T-cell (primary cell): ENCODE results near the gene ZCCHC3. TPM values are rescaled to one million over a fixed set of nuclear protein-coding genes. Genes with fewer than 3 reads are reported as not detected.

Experiments
- total RNA-seq, 35 experiments: library from RNA in 6 of 35; stranded (reverse) in 6 of 35; fragments of 120-200 nt in 1 of 35; gene quantifications; one replicate each; pipeline versions ENCODE4 v1.2.1 to v1.2.4 and lab custom pipeline; 2013 to 2026

The ZCCHC3 gene
- total RNA-seq, 5 donors from 2014 or later (not counting 1 experiment from before 2014, with no cell fraction given), result 16.7 to 30.2 (median 27.3) TPM

Other genes with a start within 250 kb of the ZCCHC3 start
- not detected for gene DEFB125, start 209.9 kb upstream of the ZCCHC3 start, total RNA-seq
- not detected for gene DEFB126, start 155.0 kb upstream of the ZCCHC3 start, total RNA-seq
- gene DEFB127, start 140.1 kb upstream of the ZCCHC3 start, total RNA-seq, result not detected
- gene DEFB128, start 107.9 kb upstream of the ZCCHC3 start, total RNA-seq, result not detected
- not detected for gene DEFB129, start 70.3 kb upstream of the ZCCHC3 start, total RNA-seq
- gene DEFB132, start 39.8 kb upstream of the ZCCHC3 start, total RNA-seq, result not detected
- gene C20orf96, start 6.8 kb upstream of the ZCCHC3 start, total RNA-seq, result 1 to 10 TPM; 2.5 to 3.2 (median 2.8) TPM
- gene SOX12, start 28.0 kb downstream of the ZCCHC3 start, total RNA-seq, result 10 to 100 TPM in 4 of 5 donors, 1 to 10 TPM in 1; 7.3 to 14.9 (median 11.4) TPM
- gene NRSN2, start 49.5 kb downstream of the ZCCHC3 start, total RNA-seq, result 1 to 10 TPM in 4 of 5 donors, under 1 TPM in 1; 0.70 to 1.8 (median 1.3) TPM
- 10 to 100 TPM in 3 of 5 donors, 1 to 10 TPM in 2; 3.2 to 19.2 (median 16.0) TPM for gene TRIB3, start 83.2 kb downstream of the ZCCHC3 start, total RNA-seq
- gene RBCK1, start 110.7 kb downstream of the ZCCHC3 start, total RNA-seq, result 100 to 1,000 TPM in 3 of 5 donors, 10 to 100 TPM in 2; 87.0 to 110 (median 105) TPM
- 10 to 100 TPM; 28.9 to 42.7 (median 39.5) TPM for gene TBC1D20, start 165.0 kb downstream of the ZCCHC3 start, total RNA-seq
- gene CSNK2A1, start 246.2 kb downstream of the ZCCHC3 start, total RNA-seq, result 10 to 100 TPM; 73.7 to 84.4 (median 77.4) TPM